PC-3 (cell line): ENCODE measurements around the gene HNF1A. TPM values are rescaled to one million over a fixed set of nuclear protein-coding genes. Genes with fewer than 3 reads are reported as not detected.
A peak's percentile ranks its signal among the peaks of the same experiment; 100 is the strongest.

Experiments
- ATAC-seq: fragments of 200-7000 bp; cut with Tn5 transposase; 2 replicates; pipeline ENCODE4 v1.9.1; 2020; ENCODE audit warnings: mild to moderate bottlenecking, moderate library complexity
- BruUV-seq: library from RNA; stranded (reverse); fragments of 400-500 nt; replicated peaks from 2 replicates; lab custom pipeline; 2021; lab: Mats Ljungman, UMichigan
- CTCF ChIA-PET: fragments of 300-600 bp; sonication (Branson Sonifier 250); formaldehyde crosslinking; loops from one replicate; lab custom pipeline; 2022; ENCODE audit warnings: antibody characterized with exemption; lab: Charles Lee
- POLR2A ChIA-PET: fragments of 300-600 bp; sonication (Branson Sonifier 250); formaldehyde crosslinking; loops from one replicate; lab custom pipeline; 2022; ENCODE audit warnings: antibody characterized with exemption; ENCODE audit not compliant: unreplicated experiment; lab: Charles Lee
- DNase-seq: peaks from one replicate; pipeline ENCODE4 v3.0.0-alpha.2; 2015
- H2AFZ ChIP-seq: fragments of 300-600 bp; sonication (generic); 2 replicates; pipeline ENCODE4 v1.6.0; 2016; ENCODE audit warnings: antibody characterized with exemption, low read length
- H3F3A ChIP-seq: fragments of 300-600 bp; sonication (generic); one replicate; pipeline ENCODE4 v1.6.0; 2017; ENCODE audit warnings: antibody characterized with exemption, low read length, control low read depth, mild to moderate bottlenecking; ENCODE audit not compliant: unreplicated experiment
- H3K27ac ChIP-seq: fragments of 300-600 bp; sonication (generic); 2 replicates; pipeline ENCODE4 v1.5.1; 2016; ENCODE audit warnings: mild to moderate bottlenecking, low read length
- H3K27me3 ChIP-seq: fragments of 300-600 bp; sonication (generic); 2 replicates; pipeline ENCODE4 v1.6.1; 2016; ENCODE audit warnings: low read length, mixed read lengths
- H3K36me3 ChIP-seq: fragments of 300-600 bp; sonication (generic); 2 replicates; pipeline ENCODE4 v1.6.1; 2016; ENCODE audit warnings: low read depth, mixed run types, low read length, mixed read lengths
- H3K4me1 ChIP-seq: fragments of 300-600 bp; sonication (generic); 2 replicates; pipeline ENCODE4 v1.5.1; 2016; ENCODE audit warnings: low read length; ENCODE audit not compliant: insufficient read depth
- H3K4me2 ChIP-seq: fragments of 300-600 bp; sonication (generic); 2 replicates; pipeline ENCODE4 v1.6.0; 2016; ENCODE audit warnings: low read length
- H3K4me3 ChIP-seq: fragments of 300-600 bp; sonication (generic); 2 replicates; pipeline ENCODE4 v1.5.1; 2016; ENCODE audit warnings: mild to moderate bottlenecking, low read length, mixed read lengths
- H3K79me2 ChIP-seq: fragments of 300-600 bp; sonication (generic); 2 replicates; pipeline ENCODE4 v1.6.1; 2017; ENCODE audit warnings: low read length, mixed read lengths
- H3K9ac ChIP-seq: fragments of 300-600 bp; sonication (generic); 2 replicates; pipeline ENCODE4 v1.6.0; 2016; ENCODE audit warnings: mild to moderate bottlenecking, low read length
- H3K9me2 ChIP-seq: fragments of 300-600 bp; sonication (generic); replicated peaks from 2 replicates; pipeline ENCODE4 v1.6.1; 2016; ENCODE audit warnings: mixed run types, low read length, mixed read lengths
- H3K9me3 ChIP-seq: fragments of 300-600 bp; sonication (generic); 2 replicates; pipeline ENCODE4 v1.6.1; 2016; ENCODE audit warnings: low read length, mixed read lengths
- H4K20me1 ChIP-seq: fragments of 300-600 bp; sonication (generic); 2 replicates; pipeline ENCODE4 v1.6.1; 2016; ENCODE audit warnings: low read length, mixed read lengths
- CTCF ChIP-seq: fragments of 300-600 bp; sonication (generic); conservative IDR thresholded peaks from 2 replicates; pipeline ENCODE4 v1.5.1; 2017; ENCODE audit warnings: antibody characterized with exemption, low read depth, mild to moderate bottlenecking, low read length
- EZH2 ChIP-seq: fragments of 300-600 bp; sonication (generic); IDR thresholded peaks from one replicate; pipeline ENCODE4 v1.6.1; 2017; ENCODE audit warnings: antibody characterized with exemption, mild to moderate bottlenecking, low read length; ENCODE audit not compliant: unreplicated experiment
- EZH2phosphoT487 ChIP-seq: fragments of 300-600 bp; sonication (generic); IDR thresholded peaks from 2 replicates; pipeline ENCODE4 v1.6.1; 2018; ENCODE audit warnings: mild to moderate bottlenecking, antibody characterized with exemption, low read length, borderline replicate concordance
- intact Hi-C: fragments of 100-400 bp; cut with micrococcal nuclease; formaldehyde crosslinking; loops from 2 replicates; pipeline ENCODE4 v1.9.0; 2023
- total RNA-seq: library from RNA; depleted of rRNA; stranded (reverse); fragments of >200 nt; gene quantifications from 2 replicates; pipeline ENCODE4 v1.2.3, GENCODE V29; 2014

HNF1A gene
- total RNA-seq, 1 experiment from 2014 or later, result not detected

- ATAC-seq, result no peak
- ChIA-PET POLR2A (no interaction called here), CTCF (no interaction called here)
- no peaks in the 10 kb centered on the region for H4K20me1 ChIP-seq
- no peak overlapping the region for H3K9ac ChIP-seq
- H3K27ac ChIP-seq, result no peak overlapping the region
- no peaks in the 10 kb centered on the region for H3F3A ChIP-seq
- no TSS peak for BruUV-seq
- peaks cover 23% of the 10 kb centered on the region for H3K4me1 ChIP-seq
- no peaks in the 10 kb centered on the region for H3K27me3 ChIP-seq
- no peaks in the 10 kb centered on the region for H3K9me3 ChIP-seq
- H3K4me3 ChIP-seq, result no peak overlapping the region
- no peaks in the 10 kb centered on the region for H3K9me2 ChIP-seq
- H3K79me2 ChIP-seq, result no peaks in the 10 kb centered on the region
- no peaks in the 10 kb centered on the region for H3K36me3 ChIP-seq
- DNase-seq, result no peak
- no peak for TF ChIP-seq CTCF
- TF ChIP-seq EZH2phosphoT487, result no peak
- no peak for TF ChIP-seq EZH2
- H2AFZ ChIP-seq, result no peak overlapping the region
- no peak overlapping the region for H3K4me2 ChIP-seq
- intact Hi-C loops, result no loop called here
Measured at GRCh38 chr12:120930032-120930431, 48.3 kb upstream of the HNF1A start.

GRCh38 chr12:120932058-120932457 lies 46.3 kb upstream of the HNF1A start:
- H3K79me2 ChIP-seq, result no peaks in the 10 kb centered on the region
- no peak for DNase-seq
- no peaks in the 10 kb centered on the region for H3K36me3 ChIP-seq
- H3K9me3 ChIP-seq, result no peaks in the 10 kb centered on the region
- intact Hi-C loops, result no loop called here
- no peak overlapping the region for H3K4me2 ChIP-seq
- TF ChIP-seq EZH2phosphoT487 (no peak), EZH2 (no peak)
- ChIA-PET POLR2A (no interaction called here), CTCF (interaction anchor here (0.7 kb wide), 1 partner anchor 87 kb away, joined by 17 read pairs; no protein-coding TSS in a partner anchor)
- no peaks in the 10 kb centered on the region for H3K9me2 ChIP-seq
- H3K4me1 ChIP-seq, result peaks cover 9% of the 10 kb centered on the region
- no peaks in the 10 kb centered on the region for H3K27me3 ChIP-seq
- H3K27ac ChIP-seq, result no peak overlapping the region
- ATAC-seq, result no peak
- BruUV-seq, result no TSS peak
- H3F3A ChIP-seq, result no peaks in the 10 kb centered on the region
- no peaks in the 10 kb centered on the region for H4K20me1 ChIP-seq
- no peak overlapping the region for H3K9ac ChIP-seq
- 0 out of 2 replicates have a peak overlapping the region, but pooled peaks have one; percentile 4 for H2AFZ ChIP-seq
- no peak overlapping the region for H3K4me3 ChIP-seq

- H3K9me3 ChIP-seq, result no peaks in the 10 kb centered on the region
- CTCF ChIA-PET, result no interaction called here
- H3K4me3 ChIP-seq, result no peak overlapping the region
Measured at GRCh38 chr12:120932956-120933526, 45.3 kb upstream of the HNF1A start.

More at GRCh38 chr12:120932956-120933526, 45.3 kb upstream of the HNF1A start:
- Histone ChIP-seq H3K4me2 (no peak overlapping the region), H3K9me2 (no peaks in the 10 kb centered on the region), H2AFZ (no peak overlapping the region), H3K27me3 (no peaks in the 10 kb centered on the region), H3K79me2 (no peaks in the 10 kb centered on the region), H4K20me1 (no peaks in the 10 kb centered on the region), H3K9ac (no peak overlapping the region), H3K4me1 (peaks cover 9% of the 10 kb centered on the region), H3K27ac (no peak overlapping the region), H3F3A (no peaks in the 10 kb centered on the region), H3K36me3 (no peaks in the 10 kb centered on the region)
- BruUV-seq, result no TSS peak
- POLR2A ChIA-PET, result no interaction called here
- intact Hi-C loops, result no loop called here
- no peak for ATAC-seq
- no peak for DNase-seq
- TF ChIP-seq CTCF, result no peak
- no peak for TF ChIP-seq EZH2
- TF ChIP-seq EZH2phosphoT487, result no peak
